Mammary epithelial cell (primary cell): ENCODE data around the gene KAZN.

Experiments used
- CTCF ChIP-seq, 2 donors: IDR thresholded peaks in 1 of 2; conservative IDR thresholded peaks in 1 of 2; 2 replicates each; pipeline ENCODE4 v1.5.1; 2011 to 2012; ENCODE audit warnings: inconsistent platforms in 2 of 2, low read length in 2 of 2, mild to moderate bottlenecking in 2 of 2, control low read depth in 1 of 2, low read depth in 1 of 2; ENCODE audit not compliant: insufficient read depth in 1 of 2; ENCODE audit errors: extremely low read depth in 1 of 2
- EZH2 ChIP-seq: IDR thresholded peaks from 2 replicates; pipeline ENCODE4 v1.6.1; 2012; ENCODE audit warnings: low read length, inconsistent platforms, borderline replicate concordance

- TF ChIP-seq CTCF (conservative IDR thresholded peaks at IDR 0.05 in 1 of 2, IDR thresholded peaks at IDR 0.05 in 1 of 2; ENCODE audit: extremely low read depth in 1 of 2, insufficient read depth in 1 of 2, low read depth in 1 of 2, low read length in 2 of 2) = no peak
- no peak for TF ChIP-seq EZH2
Observed at GRCh38 chr1:14707531-14708445, 109.3 kb downstream of the KAZN start.
